Hepatocyte (in vitro differentiated cells): ENCODE measurements around the gene NTRK3. TPM values are rescaled to one million over a fixed set of nuclear protein-coding genes. Genes with fewer than 3 reads are reported as not detected.

ENCODE experiments used
- DNase-seq: peaks from one replicate; pipeline ENCODE4 v3.0.0-alpha.2; 2016; ENCODE audit warnings: low spot score
- H2AFZ ChIP-seq: fragments of 200-600 bp; sonication (generic); 2 replicates; pipeline ENCODE4 v1.6.0; 2016; ENCODE audit warnings: antibody characterized with exemption, mild to moderate bottlenecking
- H3K27ac ChIP-seq: fragments of 200-600 bp; sonication (generic); 2 replicates; pipeline ENCODE4 v1.5.1; 2016; ENCODE audit warnings: mild to moderate bottlenecking
- H3K27me3 ChIP-seq: fragments of 200-600 bp; sonication (generic); 2 replicates; pipeline ENCODE4 v1.6.1; 2016
- H3K36me3 ChIP-seq: fragments of 200-600 bp; sonication (generic); replicated peaks from 2 replicates; pipeline ENCODE4 v1.5.1; 2016; ENCODE audit warnings: low read depth; ENCODE audit not compliant: insufficient read depth
- H3K4me1 ChIP-seq: fragments of 200-600 bp; sonication (generic); 2 replicates; pipeline ENCODE4 v1.5.1; 2016; ENCODE audit warnings: mild to moderate bottlenecking, moderate library complexity; ENCODE audit not compliant: insufficient read depth
- H3K4me2 ChIP-seq: fragments of 200-600 bp; sonication (generic); 2 replicates; pipeline ENCODE4 v1.6.0; 2016
- H3K4me3 ChIP-seq: fragments of 200-600 bp; sonication (generic); 2 replicates; pipeline ENCODE4 v1.5.1; 2016; ENCODE audit warnings: mild to moderate bottlenecking
- H3K79me2 ChIP-seq: fragments of 200-600 bp; sonication (generic); 2 replicates; pipeline ENCODE4 v1.6.0; 2017; ENCODE audit warnings: mild to moderate bottlenecking
- H3K9me2 ChIP-seq: fragments of 200-600 bp; sonication (generic); replicated peaks from 2 replicates; pipeline ENCODE4 v1.6.0; 2017; ENCODE audit warnings: mild to moderate bottlenecking; ENCODE audit not compliant: insufficient read depth
- H3K9me3 ChIP-seq: fragments of 200-600 bp; sonication (generic); 2 replicates; pipeline ENCODE4 v1.5.1; 2016; ENCODE audit warnings: low read depth, mild to moderate bottlenecking
- H4K20me1 ChIP-seq: fragments of 200-600 bp; sonication (generic); 2 replicates; pipeline ENCODE4 v1.6.0; 2016; ENCODE audit warnings: mild to moderate bottlenecking; ENCODE audit not compliant: insufficient read depth, poor library complexity, severe bottlenecking
- CTCF ChIP-seq: fragments of 200-600 bp; sonication (generic); IDR thresholded peaks from 2 replicates; pipeline ENCODE4 v1.5.1; 2016; ENCODE audit warnings: antibody characterized with exemption, mild to moderate bottlenecking; ENCODE audit not compliant: poor library complexity
- EZH2 ChIP-seq: fragments of 200-600 bp; sonication (generic); IDR thresholded peaks from 2 replicates; pipeline ENCODE4 v1.6.1; 2016; ENCODE audit warnings: antibody characterized with exemption, mild to moderate bottlenecking, borderline replicate concordance
- EZH2phosphoT487 ChIP-seq: fragments of 200-600 bp; sonication (generic); IDR thresholded peaks from one replicate; pipeline ENCODE4 v1.6.1; 2018; ENCODE audit warnings: antibody characterized with exemption, mild to moderate bottlenecking, low read depth, moderate library complexity; ENCODE audit not compliant: unreplicated experiment, severe bottlenecking
- WGBS: methylation state at CpG from one replicate; pipeline ENCODE4 v1.1.6; 2016; ENCODE audit warnings: low lambda C conversion rate; ENCODE audit errors: missing lambda C conversion rate; 5-methylcytosine and 5-hydroxymethylcytosine counted together
- polyA plus RNA-seq: library from polyadenylated mRNA; unstranded; fragments of >200 nt; fragmentation: Nextera tagmentation; extraction: Ambion mirVana; gene quantifications from 2 replicates; pipeline ENCODE4 v1.2.1, GENCODE V29; 2016
- total RNA-seq: library from RNA; depleted of rRNA; stranded (reverse); fragments of >200 nt; gene quantifications from 2 replicates; pipeline ENCODE4 v1.2.3, GENCODE V29; 2014

Gene NTRK3
- total and polyA plus RNA-seq, 2 experiments from 2014 or later: 4.9 to 5.6 TPM

- 66% methylated on average over 6 of the region's 6 CpGs for WGBS
- H3K27me3 ChIP-seq: no peaks in the 10 kb centered on the region
- H3K9me3 ChIP-seq: no peaks in the 10 kb centered on the region
- no peaks in the 10 kb centered on the region for H3K9me2 ChIP-seq
- H3K27ac ChIP-seq: no peak overlapping the region
- no peaks in the 10 kb centered on the region for H3K79me2 ChIP-seq
- H3K4me1 ChIP-seq: peaks cover 12% of the 10 kb centered on the region
- no peaks in the 10 kb centered on the region for H3K36me3 ChIP-seq
- no peak overlapping the region for H2AFZ ChIP-seq
- DNase-seq: no peak
- no peak overlapping the region for H3K4me2 ChIP-seq
- TF ChIP-seq EZH2 (no peak), EZH2phosphoT487 (no peak), CTCF (no peak)
- H4K20me1 ChIP-seq: no peaks in the 10 kb centered on the region
- no peak overlapping the region for H3K4me3 ChIP-seq
Measured at GRCh38 chr15:88089024-88089620, 167.4 kb downstream of the NTRK3 start.

GRCh38 chr15:88083811-88084760 is 172.5 kb downstream of the NTRK3 start:
- H4K20me1 ChIP-seq: no peaks in the 10 kb centered on the region
- TF ChIP-seq EZH2phosphoT487 (no peak), EZH2 (no peak), CTCF (no peak)
- WGBS: 51% methylated on average over 9 of the region's 9 CpGs
- H3K4me3 ChIP-seq: no peak overlapping the region
- no peaks in the 10 kb centered on the region for H3K9me2 ChIP-seq
- H2AFZ ChIP-seq: no peak overlapping the region
- H3K9me3 ChIP-seq: no peaks in the 10 kb centered on the region
- no peaks in the 10 kb centered on the region for H3K79me2 ChIP-seq
- peak; percentile 15 for DNase-seq
- peaks cover 11% of the 10 kb centered on the region for H3K4me1 ChIP-seq
- no peaks in the 10 kb centered on the region for H3K27me3 ChIP-seq
- H3K27ac ChIP-seq: no peak overlapping the region
- no peak overlapping the region for H3K4me2 ChIP-seq
- no peaks in the 10 kb centered on the region for H3K36me3 ChIP-seq

- no peaks in the 10 kb centered on the region for H3K79me2 ChIP-seq
- TF ChIP-seq EZH2phosphoT487 (no peak), EZH2 (no peak), CTCF (no peak)
- H4K20me1 ChIP-seq: no peaks in the 10 kb centered on the region
- no peaks in the 10 kb centered on the region for H3K9me3 ChIP-seq
- no peak for DNase-seq
- no peaks in the 10 kb centered on the region for H3K27me3 ChIP-seq
- H3K4me3 ChIP-seq: no peak overlapping the region
- H2AFZ ChIP-seq: no peak overlapping the region
- H3K9me2 ChIP-seq: no peaks in the 10 kb centered on the region
- H3K4me1 ChIP-seq: peaks cover 11% of the 10 kb centered on the region
- no peak overlapping the region for H3K27ac ChIP-seq
- WGBS: 85% methylated on average over 3 of the region's 3 CpGs
- H3K4me2 ChIP-seq: no peak overlapping the region
- H3K36me3 ChIP-seq: no peaks in the 10 kb centered on the region
Measured at GRCh38 chr15:88080616-88081015, 175.9 kb downstream of the NTRK3 start.
